GM18868 (cell line): ENCODE results near the gene PHAF1.

Source experiments
- ATAC-seq: cut with Tn5 transposase; IDR thresholded peaks from one replicate; pipeline ENCODE4 v1.9.1; 2021; ENCODE audit warnings: mild to moderate bottlenecking, moderate library complexity; ENCODE audit not compliant: unreplicated experiment

PHAF1 gene

GRCh38 chr16:67109407-67110135 is at the start of gene PHAF1:
PHAF1 (plus strand) TSS chr16:67109941; CDS start chr16:67110176, 235 bp downstream.
- ATAC-seq: peak; percentile 80

- ATAC-seq: no peak
Measured at GRCh38 chr16:67063008-67063407, 46.7 kb upstream of the PHAF1 start.

GRCh38 chr16:67068212-67068753 is 41.5 kb upstream of the PHAF1 start:
- no peak for ATAC-seq

GRCh38 chr16:67071476-67072048 is 38.2 kb upstream of the PHAF1 start:
- no peak for ATAC-seq

- no peak for ATAC-seq
Measured at GRCh38 chr16:67075331-67075730, 34.4 kb upstream of the PHAF1 start.

GRCh38 chr16:67077871-67078270 is 31.9 kb upstream of the PHAF1 start:
- ATAC-seq: no peak

GRCh38 chr16:67082100-67082499 is 27.6 kb upstream of the PHAF1 start:
- no peak for ATAC-seq

GRCh38 chr16:67082891-67083290 is 26.9 kb upstream of the PHAF1 start:
- no peak for ATAC-seq

GRCh38 chr16:67084345-67085028 is 25.3 kb upstream of the PHAF1 start:
- peak; percentile 90 for ATAC-seq

- no peak for ATAC-seq
Measured at GRCh38 chr16:67086822-67087221, 22.9 kb upstream of the PHAF1 start.

- no peak for ATAC-seq
Measured at GRCh38 chr16:67087291-67087690, 22.4 kb upstream of the PHAF1 start.

- ATAC-seq: no peak
Measured at GRCh38 chr16:67087803-67088202, 21.9 kb upstream of the PHAF1 start.

- ATAC-seq: no peak
Measured at GRCh38 chr16:67088551-67088950, 21.2 kb upstream of the PHAF1 start.

- no peak for ATAC-seq
Measured at GRCh38 chr16:67089101-67089500, 20.6 kb upstream of the PHAF1 start.

- no peak for ATAC-seq
Measured at GRCh38 chr16:67091906-67092566, 17.7 kb upstream of the PHAF1 start.

GRCh38 chr16:67093098-67093726 is 16.5 kb upstream of the PHAF1 start:
- ATAC-seq: no peak

GRCh38 chr16:67098599-67098998 is 11.1 kb upstream of the PHAF1 start:
- no peak for ATAC-seq

- ATAC-seq: no peak
Measured at GRCh38 chr16:67100569-67101310, 9.0 kb upstream of the PHAF1 start.

- no peak for ATAC-seq
Measured at GRCh38 chr16:67101311-67102082, 8.2 kb upstream of the PHAF1 start.
